NCI-H1694 (cell line): Measurements from ENCODE around the gene EPN1.

Experiments
- DNase-seq: peaks from one replicate; lab custom pipeline; 2025; lab: John Stamatoyannopoulos, UW

The EPN1 gene

GRCh38 chr19:55674841-55675660 is at the start of gene EPN1:
Gene EPN1, plus strand, starts transcription at chr19:55675226. Its CDS starts 3,402 bp downstream, at chr19:55678628.
- DNase-seq = peak; percentile 94

GRCh38 chr19:55626350-55626749 is 48.7 kb upstream of the EPN1 start:
- DNase-seq = no peak

GRCh38 chr19:55632463-55632834 is 42.6 kb upstream of the EPN1 start:
- peak; percentile 98 for DNase-seq

- no peak for DNase-seq
Measured at GRCh38 chr19:55633861-55634260, 41.2 kb upstream of the EPN1 start.

GRCh38 chr19:55635334-55635717 is 39.7 kb upstream of the EPN1 start:
- DNase-seq = no peak

- no peak for DNase-seq
Measured at GRCh38 chr19:55635856-55636440, 39.1 kb upstream of the EPN1 start.

GRCh38 chr19:55636723-55637122 is 38.3 kb upstream of the EPN1 start:
- no peak for DNase-seq

- no peak for DNase-seq
Measured at GRCh38 chr19:55637534-55637933, 37.5 kb upstream of the EPN1 start.

- no peak for DNase-seq
Measured at GRCh38 chr19:55638864-55639359, 36.1 kb upstream of the EPN1 start.

GRCh38 chr19:55640043-55640576 is 34.9 kb upstream of the EPN1 start:
- peak; percentile 56 for DNase-seq

GRCh38 chr19:55640577-55641425 is 34.2 kb upstream of the EPN1 start, which contains the start of gene ZNF580:
Gene ZNF580, plus strand, starts transcription at chr19:55641002. Its CDS starts 1,507 bp downstream, at chr19:55642509.
- DNase-seq = peak; percentile 57

GRCh38 chr19:55641426-55642152 is 33.4 kb upstream of the EPN1 start:
- no peak for DNase-seq

- DNase-seq = no peak
Measured at GRCh38 chr19:55642153-55643002, 32.6 kb upstream of the EPN1 start.

GRCh38 chr19:55643003-55643886 is 31.8 kb upstream of the EPN1 start, which contains the start of gene ZNF581:
Gene ZNF581, plus strand, starts transcription at chr19:55643649. Its CDS starts 923 bp downstream, at chr19:55644572.
- DNase-seq = peak; percentile 52

- no peak for DNase-seq
Measured at GRCh38 chr19:55643887-55644176, 31.2 kb upstream of the EPN1 start.

GRCh38 chr19:55644191-55644833 is 30.7 kb upstream of the EPN1 start:
- no peak for DNase-seq

- no peak for DNase-seq
Measured at GRCh38 chr19:55644842-55645511, 30.0 kb upstream of the EPN1 start.

GRCh38 chr19:55645512-55645881 is 29.5 kb upstream of the EPN1 start:
- DNase-seq = no peak
